ENCODE data around the gene PPIA.

DNA sequence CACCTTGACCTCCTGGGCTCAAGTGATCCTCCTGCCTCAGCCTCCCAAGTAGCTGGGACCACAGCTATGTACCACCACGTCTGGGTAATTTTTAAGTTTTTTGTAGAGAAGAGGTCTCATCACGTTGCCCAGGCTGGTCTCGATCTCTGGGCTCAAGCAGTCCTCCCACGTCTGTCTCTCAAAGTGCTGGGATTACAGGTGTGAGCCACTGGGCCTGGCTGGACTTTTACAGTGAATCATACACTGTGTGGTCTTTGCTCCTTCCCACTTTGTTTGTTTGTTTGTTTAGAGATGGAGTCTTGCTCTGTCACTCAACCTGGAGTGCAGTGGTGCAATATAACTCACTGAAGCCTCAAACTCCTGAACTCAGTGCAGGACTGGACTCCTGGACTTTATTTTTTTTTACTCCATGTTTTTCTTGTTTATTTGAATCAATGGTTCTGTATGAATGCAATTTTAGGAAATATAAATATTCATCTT, 12.5 kb downstream of the PPIA start:
- TF ChIP-seq POLR2A (IDR thresholded peaks at IDR 0.05) = no peak
- TF ChIP-seq, protein P1, sequence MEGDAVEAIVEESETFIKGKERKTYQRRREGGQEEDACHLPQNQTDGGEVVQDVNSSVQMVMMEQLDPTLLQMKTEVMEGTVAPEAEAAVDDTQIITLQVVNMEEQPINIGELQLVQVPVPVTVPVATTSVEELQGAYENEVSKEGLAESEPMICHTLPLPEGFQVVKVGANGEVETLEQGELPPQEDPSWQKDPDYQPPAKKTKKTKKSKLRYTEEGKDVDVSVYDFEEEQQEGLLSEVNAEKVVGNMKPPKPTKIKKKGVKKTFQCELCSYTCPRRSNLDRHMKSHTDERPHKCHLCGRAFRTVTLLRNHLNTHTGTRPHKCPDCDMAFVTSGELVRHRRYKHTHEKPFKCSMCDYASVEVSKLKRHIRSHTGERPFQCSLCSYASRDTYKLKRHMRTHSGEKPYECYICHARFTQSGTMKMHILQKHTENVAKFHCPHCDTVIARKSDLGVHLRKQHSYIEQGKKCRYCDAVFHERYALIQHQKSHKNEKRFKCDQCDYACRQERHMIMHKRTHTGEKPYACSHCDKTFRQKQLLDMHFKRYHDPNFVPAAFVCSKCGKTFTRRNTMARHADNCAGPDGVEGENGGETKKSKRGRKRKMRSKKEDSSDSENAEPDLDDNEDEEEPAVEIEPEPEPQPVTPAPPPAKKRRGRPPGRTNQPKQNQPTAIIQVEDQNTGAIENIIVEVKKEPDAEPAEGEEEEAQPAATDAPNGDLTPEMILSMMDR (IDR thresholded peaks at IDR 0.05) = no peak

Measured in uterus (tissue), 2 donors.